Measurements from ENCODE around the gene B9D1.

Gene B9D1

DNA sequence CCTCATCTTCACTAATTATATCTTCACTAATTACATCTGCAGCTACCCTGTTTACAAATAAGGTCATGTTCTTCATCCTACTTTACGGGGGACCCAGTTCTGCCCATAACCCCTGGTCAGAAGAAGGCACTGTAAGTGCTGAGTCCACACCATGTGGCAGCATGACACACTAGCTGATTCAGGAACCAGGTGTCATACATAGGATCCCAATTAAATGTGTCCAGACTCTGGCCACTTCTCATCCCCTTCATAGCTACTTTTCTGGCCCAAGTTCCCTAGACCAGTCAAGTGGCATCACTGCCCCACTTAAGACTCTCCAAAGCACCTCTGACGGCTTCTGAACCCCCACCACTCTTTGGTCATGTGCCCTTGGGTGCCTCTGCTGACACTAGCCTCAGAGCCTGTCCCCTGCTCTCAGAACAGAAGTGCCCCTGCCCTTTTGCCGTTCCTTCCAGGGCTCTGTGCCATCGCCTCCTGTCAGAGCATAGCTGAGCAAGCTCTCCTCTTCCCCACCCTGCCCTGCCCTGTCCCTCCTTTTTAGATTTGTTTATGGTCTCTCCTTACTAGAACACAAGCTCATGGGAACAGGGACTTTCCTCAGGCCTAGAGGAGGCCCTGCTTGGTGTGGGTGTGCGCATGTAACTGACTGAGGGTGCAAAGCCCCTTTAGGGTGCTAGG, 61.1 kb downstream of the B9D1 start:
- no peak for DNase-seq

DNA sequence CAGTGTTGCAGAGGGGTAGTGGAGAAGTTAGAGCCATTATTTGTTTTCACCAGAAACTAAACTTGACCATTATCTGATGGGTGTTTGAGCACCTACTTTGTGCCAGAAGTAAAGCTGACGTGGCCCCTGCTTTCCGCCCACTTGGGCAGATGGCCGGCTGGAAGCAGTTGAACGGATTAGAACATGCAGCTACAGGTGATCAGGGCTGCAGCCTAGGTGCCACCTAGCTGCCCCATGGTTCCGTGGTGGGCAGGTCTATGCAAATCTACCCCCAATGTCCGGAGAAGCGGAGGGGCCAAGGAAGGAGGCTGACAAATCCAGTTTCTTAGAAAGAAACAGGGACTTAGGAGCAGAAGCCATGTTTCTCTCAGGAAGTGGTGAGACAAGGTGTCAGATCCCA, 62.7 kb downstream of the B9D1 start:
- no peak for DNase-seq

DNA sequence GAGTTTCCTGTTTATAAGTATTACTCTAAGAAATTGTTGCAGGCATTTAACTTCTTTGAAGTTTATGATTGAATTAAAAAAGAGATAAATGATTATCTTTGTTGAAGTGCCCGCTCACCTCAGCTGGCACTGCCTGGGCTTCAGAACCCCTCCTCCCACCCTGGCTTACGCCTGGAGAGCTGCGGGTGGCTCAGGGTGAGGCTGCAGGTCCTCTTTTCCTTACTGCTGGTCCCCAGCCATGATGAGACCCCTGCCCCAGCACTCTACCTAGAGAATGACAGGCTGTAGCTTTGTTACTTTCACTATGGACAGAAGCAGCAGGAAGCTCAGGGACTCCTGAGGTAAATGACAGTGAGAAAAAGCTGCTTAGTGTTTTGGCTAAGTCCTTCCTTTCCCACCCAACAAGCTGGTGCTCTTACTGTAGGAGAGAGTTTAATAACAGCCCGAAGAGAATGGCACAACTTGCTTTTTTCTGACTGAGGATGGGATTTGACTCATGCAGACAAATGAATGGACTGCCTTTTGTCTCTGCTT, 63.2 kb downstream of the B9D1 start:
- no peak for DNase-seq

DNA sequence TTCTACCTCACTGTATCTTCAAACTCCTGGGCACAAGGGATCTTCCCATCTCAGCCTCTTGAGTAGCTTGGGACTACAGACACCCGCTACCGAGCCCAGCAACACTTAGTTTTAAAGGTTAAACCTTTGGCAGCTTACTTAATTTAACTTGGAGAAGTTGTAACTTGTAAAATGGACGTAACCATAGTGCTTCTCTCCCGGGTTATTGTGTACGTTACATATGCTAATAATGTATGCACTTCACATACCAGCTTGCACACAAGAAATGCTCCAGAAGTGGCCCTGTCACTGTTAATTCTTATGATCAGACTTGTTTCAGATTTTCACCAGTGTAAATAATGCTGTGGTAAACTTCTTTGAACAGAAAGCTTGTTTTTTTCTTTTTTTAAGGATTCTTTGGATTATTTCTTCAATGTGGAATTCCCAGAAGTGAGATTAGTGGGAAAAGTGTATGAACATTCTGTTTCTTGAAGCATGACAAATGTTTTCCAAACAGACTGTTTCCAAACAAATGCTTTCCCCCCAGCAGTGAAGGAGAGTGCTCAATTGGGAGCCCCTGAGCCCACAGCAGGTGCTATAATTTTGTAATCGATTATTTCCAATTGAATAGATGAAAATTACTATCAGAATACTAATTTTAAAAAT, 63.8 kb downstream of the B9D1 start:
- DNase-seq = no peak

DNA sequence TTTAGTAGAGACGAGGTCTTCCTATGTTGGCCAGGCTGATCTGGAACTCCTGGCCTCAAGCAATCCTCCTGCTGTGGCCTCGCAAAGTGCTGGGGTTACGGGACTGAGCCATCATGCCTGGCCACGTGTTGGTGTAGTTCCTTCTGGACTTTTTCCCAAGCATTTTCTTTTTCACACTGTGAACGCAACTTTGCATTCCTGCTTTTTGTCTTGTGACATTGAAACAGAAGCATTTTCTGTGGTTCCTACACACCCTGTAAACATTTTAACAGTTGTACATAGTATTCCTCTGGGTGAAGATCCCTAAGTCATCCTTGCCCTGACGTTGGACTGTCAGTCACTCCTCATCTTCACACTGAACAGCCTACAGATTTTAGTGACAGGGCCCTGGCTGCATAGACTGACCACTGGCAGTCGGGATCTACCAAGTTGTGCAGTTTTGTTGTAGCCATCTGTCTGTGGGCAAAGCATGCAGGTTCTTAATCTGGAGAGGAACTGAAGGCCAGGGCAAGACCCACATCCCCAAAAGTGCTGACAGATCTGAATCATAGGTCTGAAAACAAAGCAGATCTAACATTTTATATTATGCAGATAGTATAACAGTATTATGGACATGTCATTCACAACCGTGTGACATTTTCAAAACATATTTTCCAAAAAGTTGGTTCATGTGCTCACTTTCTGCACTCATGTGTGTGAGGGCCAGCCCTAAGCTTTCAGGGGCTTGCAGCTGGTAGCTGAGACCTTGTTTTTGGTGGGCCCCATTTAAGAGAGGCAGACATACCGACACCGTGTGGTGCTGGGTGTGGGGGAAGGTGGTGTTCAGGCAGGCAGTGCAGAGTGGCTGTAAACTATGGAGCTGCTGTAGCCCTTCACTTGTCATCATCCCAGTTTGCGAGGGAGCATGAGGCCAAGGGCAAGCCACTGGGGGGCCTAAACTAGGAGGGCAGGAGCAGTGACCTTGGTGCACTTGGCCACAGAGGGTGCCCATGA, 65.4 kb downstream of the B9D1 start:
- DNase-seq = no peak

DNA sequence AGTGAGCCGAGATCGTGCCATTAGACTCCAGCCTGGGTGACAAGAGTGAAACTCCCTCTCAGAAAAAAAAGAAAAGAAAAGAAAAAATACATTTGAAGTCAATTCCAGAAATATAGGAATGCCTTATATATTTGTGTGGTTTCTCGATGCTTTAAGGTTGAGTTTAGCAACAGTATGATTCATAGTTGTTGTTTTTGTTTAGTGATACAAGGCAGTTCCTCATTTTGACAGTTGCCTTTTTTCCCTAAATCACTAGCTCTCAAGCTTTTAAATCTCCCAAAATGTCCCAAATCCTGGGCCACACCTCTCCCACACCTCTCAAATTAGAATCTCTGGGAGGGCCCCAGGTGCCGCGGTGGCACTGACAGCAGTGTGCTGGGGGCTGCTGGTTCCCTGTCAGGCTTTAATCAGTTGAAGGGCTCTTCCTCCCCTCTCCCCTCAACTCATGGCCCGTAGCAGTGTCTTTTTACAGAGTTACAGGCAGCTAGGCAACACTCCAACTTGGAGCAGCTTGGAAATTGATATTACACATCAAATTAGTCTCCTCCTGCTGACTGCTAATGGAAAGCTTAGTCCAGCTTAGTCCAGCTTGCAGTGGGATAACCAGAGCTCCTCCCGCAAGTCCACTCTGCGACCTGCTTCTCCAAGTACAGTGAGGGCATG, 66.9 kb downstream of the B9D1 start:
- no peak for DNase-seq

DNA sequence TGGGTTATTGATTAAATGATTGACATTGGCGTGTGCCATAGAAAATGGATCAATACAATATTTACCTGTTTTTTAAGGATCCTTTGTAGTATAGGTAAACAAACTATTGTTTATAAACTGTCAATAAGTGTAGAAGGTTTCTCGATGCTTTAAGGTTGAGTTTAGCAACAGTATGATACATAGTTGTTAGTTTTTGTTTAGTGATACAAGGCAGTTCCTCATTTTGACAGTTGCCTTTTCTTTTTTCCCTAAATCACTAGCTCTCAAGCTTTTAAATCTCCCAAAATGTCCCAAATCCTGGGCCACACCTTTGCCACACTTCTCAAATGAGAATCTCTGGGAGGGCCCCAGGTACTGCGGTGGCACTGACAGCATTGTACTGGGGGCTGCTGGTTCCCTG, 68.1 kb downstream of the B9D1 start:
- DNase-seq = no peak
